GM23338 (cell line): Measurements from ENCODE around the gene AFF3. TPM values are rescaled to one million over a fixed set of nuclear protein-coding genes. Genes with fewer than 3 reads are reported as not detected.

Source experiments
- ATAC-seq: fragments of 200-7000 bp; cut with Tn5 transposase; 3 replicates; pipeline ENCODE4 v1.9.1; 2020
- DNase-seq: peaks from one replicate; pipeline ENCODE4 v3.0.0-alpha.2; 2015; ENCODE audit warnings: low spot score
- H2AFZ ChIP-seq: fragments of 200-600 bp; sonication (generic); 2 replicates; pipeline ENCODE4 v1.8.0; 2016; ENCODE audit warnings: antibody characterized with exemption, mild to moderate bottlenecking, moderate library complexity
- H3F3A ChIP-seq: fragments of 200-600 bp; sonication (generic); replicated peaks from 2 replicates; pipeline ENCODE4 v1.8.0; 2017; ENCODE audit warnings: antibody characterized with exemption, mixed run types, low read depth
- H3K27ac ChIP-seq: fragments of 200-600 bp; sonication (generic); 2 replicates; pipeline ENCODE4 v1.6.1; 2016; ENCODE audit warnings: low read depth
- H3K27me3 ChIP-seq: fragments of 200-600 bp; sonication (generic); 2 replicates; pipeline ENCODE4 v1.8.0; 2016; ENCODE audit warnings: mild to moderate bottlenecking, mixed run types, moderate library complexity; ENCODE audit not compliant: insufficient read depth
- H3K36me3 ChIP-seq: fragments of 200-600 bp; sonication (generic); 2 replicates; pipeline ENCODE4 v1.8.0; 2016; ENCODE audit warnings: mild to moderate bottlenecking; ENCODE audit not compliant: insufficient read depth
- H3K4me1 ChIP-seq: fragments of 200-600 bp; sonication (generic); 2 replicates; pipeline ENCODE4 v1.8.0; 2016; ENCODE audit warnings: mild to moderate bottlenecking, moderate library complexity; ENCODE audit not compliant: insufficient read depth
- H3K4me2 ChIP-seq: fragments of 200-600 bp; sonication (generic); 2 replicates; pipeline ENCODE4 v1.7.1; 2017; ENCODE audit warnings: mixed run types
- H3K4me3 ChIP-seq: fragments of 200-600 bp; sonication (generic); 2 replicates; pipeline ENCODE4 v1.6.1; 2016; ENCODE audit warnings: mixed run types
- H3K79me2 ChIP-seq: fragments of 200-600 bp; sonication (generic); replicated peaks from 2 replicates; pipeline ENCODE4 v1.8.0; 2017; ENCODE audit warnings: mild to moderate bottlenecking; ENCODE audit not compliant: insufficient read depth
- H3K9me2 ChIP-seq: fragments of 200-600 bp; sonication (generic); 2 replicates; pipeline ENCODE4 v1.8.0; 2017; ENCODE audit not compliant: insufficient read depth
- H4K20me1 ChIP-seq: fragments of 200-600 bp; sonication (generic); replicated peaks from 2 replicates; pipeline ENCODE4 v1.8.0; 2017; ENCODE audit warnings: mild to moderate bottlenecking; ENCODE audit not compliant: insufficient read depth
- H3K27ac Mint-ChIP-seq: 2 replicates; pipeline ENCODE4 v1.8.0; 2020; ENCODE audit warnings: inconsistent platforms, mild to moderate bottlenecking, moderate library complexity, mixed read lengths
- H3K27me3 Mint-ChIP-seq: 3 replicates; pipeline ENCODE4 v1.8.0; 2022; ENCODE audit warnings: low read depth, mild to moderate bottlenecking, moderate library complexity, mixed read lengths, inconsistent platforms; ENCODE audit not compliant: insufficient read depth, poor library complexity
- H3K36me3 Mint-ChIP-seq: 3 replicates; pipeline ENCODE4 v1.8.0; 2021; ENCODE audit warnings: low read depth, mild to moderate bottlenecking, inconsistent platforms, moderate library complexity, mixed read lengths
- H3K4me1 Mint-ChIP-seq: 3 replicates; pipeline ENCODE4 v1.8.0; 2020; ENCODE audit warnings: mild to moderate bottlenecking, inconsistent platforms, mixed read lengths
- H3K4me3 Mint-ChIP-seq: 3 replicates; pipeline ENCODE4 v1.8.0; 2021; ENCODE audit warnings: moderate library complexity, mild to moderate bottlenecking, inconsistent platforms, mixed read lengths
- H3K9me3 Mint-ChIP-seq: 3 replicates; pipeline ENCODE4 v1.8.0; 2020; ENCODE audit warnings: moderate library complexity, mild to moderate bottlenecking, inconsistent platforms, mixed read lengths
- EZH2 ChIP-seq: fragments of 200-600 bp; sonication (generic); IDR thresholded peaks from one replicate; pipeline ENCODE4 v1.8.0; 2017; ENCODE audit warnings: antibody characterized with exemption, mild to moderate bottlenecking, low read depth; ENCODE audit not compliant: unreplicated experiment
- JUNB ChIP-seq: IDR thresholded peaks from one replicate; pipeline ENCODE4 v1.6.1; 2016; ENCODE audit warnings: antibody characterized with exemption; ENCODE audit not compliant: unreplicated experiment
- POLR2AphosphoS5 ChIP-seq: IDR thresholded peaks from 2 replicates; pipeline ENCODE4 v1.6.1; 2016; ENCODE audit warnings: antibody characterized with exemption, low read depth
- ZNF114 ChIP-seq: fragments of 250-450 bp; sonication (Bioruptor Pico); IDR thresholded peaks from 2 replicates; pipeline ENCODE4 v1.5.0; 2020; ENCODE audit warnings: mild to moderate bottlenecking, moderate library complexity
- polyA plus RNA-seq: library from polyadenylated mRNA; unstranded; fragments of >200 nt; fragmentation: Nextera tagmentation; extraction: Ambion mirVana; gene quantifications from 2 replicates; pipeline ENCODE4 v1.2.1, GENCODE V29; 2016
- total RNA-seq: library from RNA; depleted of rRNA; stranded (reverse); fragments of >200 nt; shearing (Covaris generic); gene quantifications from 2 replicates; pipeline ENCODE4 v1.2.3, GENCODE V29; 2014
- TF ChIP-seq, protein P1 (sequence below): IDR thresholded peaks from one replicate; pipeline ENCODE4 v1.6.1; 2018; ENCODE audit warnings: antibody characterized with exemption; ENCODE audit not compliant: unreplicated experiment
- TF ChIP-seq, protein P2 (sequence below), 2 experiments: fragments of 200-600 bp in 1 of 2; sonication (generic) in 1 of 2; conservative IDR thresholded peaks; 2 replicates each; pipeline versions ENCODE4 v1.5.1 to v1.6.1; 2016 to 2017; ENCODE audit warnings: antibody characterized with exemption in 2 of 2, low read depth in 2 of 2, mild to moderate bottlenecking in 2 of 2, moderate library complexity in 1 of 2
- TF ChIP-seq, protein P3 (sequence below): fragments of 250-450 bp; sonication (Bioruptor Pico); IDR thresholded peaks from 2 replicates; pipeline ENCODE4 v1.5.0; 2020; ENCODE audit warnings: mild to moderate bottlenecking, moderate library complexity

Gene AFF3
- total and polyA plus RNA-seq, 2 experiments from 2014 or later, result 0.73 to 1.4 TPM

DNA sequence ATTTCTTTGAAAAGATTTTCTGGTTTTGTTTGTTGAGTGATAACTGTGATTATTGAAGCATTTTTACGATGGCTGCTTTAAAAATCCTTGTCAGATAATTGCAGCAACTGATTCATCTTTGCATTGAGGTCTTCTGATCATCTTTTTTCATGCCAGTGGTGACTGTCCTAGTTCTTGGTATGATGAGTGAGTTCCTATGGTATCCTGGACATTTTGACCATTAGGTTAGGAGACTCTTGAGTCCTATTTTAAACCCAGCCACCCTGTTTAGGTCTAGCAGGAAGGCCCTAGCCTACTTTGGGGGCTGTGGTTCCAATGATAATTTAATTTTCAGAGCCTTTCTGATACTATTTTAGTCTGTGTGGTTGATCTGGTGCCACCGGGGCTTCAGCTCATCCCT lies 579.9 kb downstream of the AFF3 start (continued):
- TF ChIP-seq, protein P1, sequence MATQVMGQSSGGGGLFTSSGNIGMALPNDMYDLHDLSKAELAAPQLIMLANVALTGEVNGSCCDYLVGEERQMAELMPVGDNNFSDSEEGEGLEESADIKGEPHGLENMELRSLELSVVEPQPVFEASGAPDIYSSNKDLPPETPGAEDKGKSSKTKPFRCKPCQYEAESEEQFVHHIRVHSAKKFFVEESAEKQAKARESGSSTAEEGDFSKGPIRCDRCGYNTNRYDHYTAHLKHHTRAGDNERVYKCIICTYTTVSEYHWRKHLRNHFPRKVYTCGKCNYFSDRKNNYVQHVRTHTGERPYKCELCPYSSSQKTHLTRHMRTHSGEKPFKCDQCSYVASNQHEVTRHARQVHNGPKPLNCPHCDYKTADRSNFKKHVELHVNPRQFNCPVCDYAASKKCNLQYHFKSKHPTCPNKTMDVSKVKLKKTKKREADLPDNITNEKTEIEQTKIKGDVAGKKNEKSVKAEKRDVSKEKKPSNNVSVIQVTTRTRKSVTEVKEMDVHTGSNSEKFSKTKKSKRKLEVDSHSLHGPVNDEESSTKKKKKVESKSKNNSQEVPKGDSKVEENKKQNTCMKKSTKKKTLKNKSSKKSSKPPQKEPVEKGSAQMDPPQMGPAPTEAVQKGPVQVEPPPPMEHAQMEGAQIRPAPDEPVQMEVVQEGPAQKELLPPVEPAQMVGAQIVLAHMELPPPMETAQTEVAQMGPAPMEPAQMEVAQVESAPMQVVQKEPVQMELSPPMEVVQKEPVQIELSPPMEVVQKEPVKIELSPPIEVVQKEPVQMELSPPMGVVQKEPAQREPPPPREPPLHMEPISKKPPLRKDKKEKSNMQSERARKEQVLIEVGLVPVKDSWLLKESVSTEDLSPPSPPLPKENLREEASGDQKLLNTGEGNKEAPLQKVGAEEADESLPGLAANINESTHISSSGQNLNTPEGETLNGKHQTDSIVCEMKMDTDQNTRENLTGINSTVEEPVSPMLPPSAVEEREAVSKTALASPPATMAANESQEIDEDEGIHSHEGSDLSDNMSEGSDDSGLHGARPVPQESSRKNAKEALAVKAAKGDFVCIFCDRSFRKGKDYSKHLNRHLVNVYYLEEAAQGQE, result no peak
- no peak for TF ChIP-seq EZH2
- TF ChIP-seq ZNF114 (CRISPR knock-in tag), result no peak

DNA sequence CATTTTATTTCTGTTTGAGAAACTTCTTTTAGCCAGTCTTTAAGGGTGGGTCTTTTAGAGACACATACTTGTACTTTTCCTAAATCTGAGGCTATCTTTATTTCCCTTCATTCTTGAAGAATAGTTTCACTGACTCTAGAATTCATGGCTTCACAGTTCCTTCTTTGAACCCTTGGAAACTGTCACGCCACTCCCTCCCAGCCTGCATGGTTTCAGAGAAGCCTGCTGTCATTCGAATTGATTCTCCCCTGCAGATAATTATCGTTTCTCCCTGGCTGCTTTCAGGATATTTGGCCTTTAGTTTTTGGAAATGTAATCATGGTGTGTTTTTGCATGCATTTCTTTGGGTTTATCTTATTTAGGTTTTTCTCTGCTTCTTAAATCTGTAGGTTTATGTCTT lies 580.6 kb downstream of the AFF3 start:
- ATAC-seq (no peak), DNase-seq (no peak)
- no peaks in the 10 kb centered on the region for H3K27me3 ChIP-seq

More for the DNA sequence above, 580.6 kb downstream of the AFF3 start:
- no peaks in the 10 kb centered on the region for H3K9me2 ChIP-seq
- TF ChIP-seq POLR2AphosphoS5 (no peak), JUNB (no peak)
- TF ChIP-seq, protein P2, sequence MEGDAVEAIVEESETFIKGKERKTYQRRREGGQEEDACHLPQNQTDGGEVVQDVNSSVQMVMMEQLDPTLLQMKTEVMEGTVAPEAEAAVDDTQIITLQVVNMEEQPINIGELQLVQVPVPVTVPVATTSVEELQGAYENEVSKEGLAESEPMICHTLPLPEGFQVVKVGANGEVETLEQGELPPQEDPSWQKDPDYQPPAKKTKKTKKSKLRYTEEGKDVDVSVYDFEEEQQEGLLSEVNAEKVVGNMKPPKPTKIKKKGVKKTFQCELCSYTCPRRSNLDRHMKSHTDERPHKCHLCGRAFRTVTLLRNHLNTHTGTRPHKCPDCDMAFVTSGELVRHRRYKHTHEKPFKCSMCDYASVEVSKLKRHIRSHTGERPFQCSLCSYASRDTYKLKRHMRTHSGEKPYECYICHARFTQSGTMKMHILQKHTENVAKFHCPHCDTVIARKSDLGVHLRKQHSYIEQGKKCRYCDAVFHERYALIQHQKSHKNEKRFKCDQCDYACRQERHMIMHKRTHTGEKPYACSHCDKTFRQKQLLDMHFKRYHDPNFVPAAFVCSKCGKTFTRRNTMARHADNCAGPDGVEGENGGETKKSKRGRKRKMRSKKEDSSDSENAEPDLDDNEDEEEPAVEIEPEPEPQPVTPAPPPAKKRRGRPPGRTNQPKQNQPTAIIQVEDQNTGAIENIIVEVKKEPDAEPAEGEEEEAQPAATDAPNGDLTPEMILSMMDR (conservative IDR thresholded peaks at IDR 0.05; ENCODE audit: low read depth in 2 of 2), result no peak
- TF ChIP-seq, protein P3, sequence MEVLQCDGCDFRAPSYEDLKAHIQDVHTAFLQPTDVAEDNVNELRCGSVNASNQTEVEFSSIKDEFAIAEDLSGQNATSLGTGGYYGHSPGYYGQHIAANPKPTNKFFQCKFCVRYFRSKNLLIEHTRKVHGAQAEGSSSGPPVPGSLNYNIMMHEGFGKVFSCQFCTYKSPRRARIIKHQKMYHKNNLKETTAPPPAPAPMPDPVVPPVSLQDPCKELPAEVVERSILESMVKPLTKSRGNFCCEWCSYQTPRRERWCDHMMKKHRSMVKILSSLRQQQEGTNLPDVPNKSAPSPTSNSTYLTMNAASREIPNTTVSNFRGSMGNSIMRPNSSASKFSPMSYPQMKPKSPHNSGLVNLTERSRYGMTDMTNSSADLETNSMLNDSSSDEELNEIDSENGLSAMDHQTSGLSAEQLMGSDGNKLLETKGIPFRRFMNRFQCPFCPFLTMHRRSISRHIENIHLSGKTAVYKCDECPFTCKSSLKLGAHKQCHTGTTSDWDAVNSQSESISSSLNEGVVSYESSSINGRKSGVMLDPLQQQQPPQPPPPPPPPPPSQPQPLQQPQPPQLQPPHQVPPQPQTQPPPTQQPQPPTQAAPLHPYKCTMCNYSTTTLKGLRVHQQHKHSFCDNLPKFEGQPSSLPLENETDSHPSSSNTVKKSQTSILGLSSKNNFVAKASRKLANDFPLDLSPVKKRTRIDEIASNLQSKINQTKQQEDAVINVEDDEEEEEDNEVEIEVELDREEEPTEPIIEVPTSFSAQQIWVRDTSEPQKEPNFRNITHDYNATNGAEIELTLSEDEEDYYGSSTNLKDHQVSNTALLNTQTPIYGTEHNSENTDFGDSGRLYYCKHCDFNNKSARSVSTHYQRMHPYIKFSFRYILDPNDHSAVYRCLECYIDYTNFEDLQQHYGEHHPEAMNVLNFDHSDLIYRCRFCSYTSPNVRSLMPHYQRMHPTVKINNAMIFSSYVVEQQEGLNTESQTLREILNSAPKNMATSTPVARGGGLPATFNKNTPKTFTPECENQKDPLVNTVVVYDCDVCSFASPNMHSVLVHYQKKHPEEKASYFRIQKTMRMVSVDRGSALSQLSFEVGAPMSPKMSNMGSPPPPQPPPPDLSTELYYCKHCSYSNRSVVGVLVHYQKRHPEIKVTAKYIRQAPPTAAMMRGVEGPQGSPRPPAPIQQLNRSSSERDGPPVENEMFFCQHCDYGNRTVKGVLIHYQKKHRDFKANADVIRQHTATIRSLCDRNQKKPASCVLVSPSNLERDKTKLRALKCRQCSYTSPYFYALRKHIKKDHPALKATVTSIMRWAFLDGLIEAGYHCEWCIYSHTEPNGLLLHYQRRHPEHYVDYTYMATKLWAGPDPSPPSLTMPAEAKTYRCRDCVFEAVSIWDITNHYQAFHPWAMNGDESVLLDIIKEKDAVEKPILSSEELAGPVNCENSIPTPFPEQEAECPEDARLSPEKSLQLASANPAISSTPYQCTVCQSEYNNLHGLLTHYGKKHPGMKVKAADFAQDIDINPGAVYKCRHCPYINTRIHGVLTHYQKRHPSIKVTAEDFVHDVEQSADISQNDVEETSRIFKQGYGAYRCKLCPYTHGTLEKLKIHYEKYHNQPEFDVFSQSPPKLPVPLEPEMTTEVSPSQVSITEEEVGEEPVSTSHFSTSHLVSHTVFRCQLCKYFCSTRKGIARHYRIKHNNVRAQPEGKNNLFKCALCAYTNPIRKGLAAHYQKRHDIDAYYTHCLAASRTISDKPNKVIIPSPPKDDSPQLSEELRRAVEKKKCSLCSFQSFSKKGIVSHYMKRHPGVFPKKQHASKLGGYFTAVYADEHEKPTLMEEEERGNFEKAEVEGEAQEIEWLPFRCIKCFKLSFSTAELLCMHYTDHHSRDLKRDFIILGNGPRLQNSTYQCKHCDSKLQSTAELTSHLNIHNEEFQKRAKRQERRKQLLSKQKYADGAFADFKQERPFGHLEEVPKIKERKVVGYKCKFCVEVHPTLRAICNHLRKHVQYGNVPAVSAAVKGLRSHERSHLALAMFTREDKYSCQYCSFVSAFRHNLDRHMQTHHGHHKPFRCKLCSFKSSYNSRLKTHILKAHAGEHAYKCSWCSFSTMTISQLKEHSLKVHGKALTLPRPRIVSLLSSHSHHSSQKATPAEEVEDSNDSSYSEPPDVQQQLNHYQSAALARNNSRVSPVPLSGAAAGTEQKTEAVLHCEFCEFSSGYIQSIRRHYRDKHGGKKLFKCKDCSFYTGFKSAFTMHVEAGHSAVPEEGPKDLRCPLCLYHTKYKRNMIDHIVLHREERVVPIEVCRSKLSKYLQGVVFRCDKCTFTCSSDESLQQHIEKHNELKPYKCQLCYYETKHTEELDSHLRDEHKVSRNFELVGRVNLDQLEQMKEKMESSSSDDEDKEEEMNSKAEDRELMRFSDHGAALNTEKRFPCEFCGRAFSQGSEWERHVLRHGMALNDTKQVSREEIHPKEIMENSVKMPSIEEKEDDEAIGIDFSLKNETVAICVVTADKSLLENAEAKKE (CRISPR knock-in tag), result no peak
- no peak overlapping the region for H2AFZ ChIP-seq
- no peaks in the 10 kb centered on the region for H3K36me3 Mint-ChIP-seq
- no peak overlapping the region for H3K4me3 ChIP-seq
- no peak overlapping the region for H3K27ac ChIP-seq
- peaks cover 6% of the 10 kb centered on the region for H3K4me1 ChIP-seq
- no peak overlapping the region for H3K4me2 ChIP-seq
- H3K27me3 Mint-ChIP-seq, result no peaks in the 10 kb centered on the region
- H3K4me3 Mint-ChIP-seq, result no peak overlapping the region
- no peak overlapping the region for H3K27ac Mint-ChIP-seq
- H4K20me1 ChIP-seq, result no peaks in the 10 kb centered on the region
- no peaks in the 10 kb centered on the region for H3F3A ChIP-seq
- no peaks in the 10 kb centered on the region for H3K9me3 Mint-ChIP-seq
- H3K4me1 Mint-ChIP-seq, result peaks cover 5% of the 10 kb centered on the region
- no peaks in the 10 kb centered on the region for H3K79me2 ChIP-seq
- H3K36me3 ChIP-seq, result no peaks in the 10 kb centered on the region
